NCI-H1694 treated with DMSO at 0.1 percent for 48 hours (cell line): ENCODE data around the gene ACACB.

Experiments
- DNase-seq: peaks from one replicate; lab custom pipeline; 2025; lab: John Stamatoyannopoulos, UW

ACACB gene

GRCh38 chr12:109115758-109116610 lies at the start of gene ACACB:
ACACB (plus strand) TSS chr12:109116587; CDS start chr12:109139406, 22,819 bp downstream.
- no peak for DNase-seq

- no peak for DNase-seq
Measured at GRCh38 chr12:109069307-109070271, 46.8 kb upstream of the ACACB start.

DNA sequence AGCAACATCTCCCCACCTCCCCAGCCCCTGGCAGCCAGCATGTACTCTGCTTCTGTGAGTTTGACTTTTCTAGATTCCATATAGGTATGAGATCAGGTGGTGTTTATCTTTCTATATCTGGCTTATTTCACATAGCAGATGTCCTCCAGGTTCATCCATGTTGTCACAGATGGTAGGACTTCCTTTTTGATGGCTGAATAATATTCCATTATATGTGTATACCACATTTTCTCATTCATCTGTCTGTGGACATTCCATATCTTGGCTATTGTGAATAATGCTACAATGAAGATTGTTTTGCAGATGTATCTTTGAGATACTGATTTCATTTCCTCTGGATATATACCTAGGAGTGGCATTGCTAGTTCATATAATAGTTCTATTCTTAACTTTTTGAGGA lies 41.5 kb upstream of the ACACB start:
- no peak for DNase-seq

- DNase-seq: no peak
Measured at GRCh38 chr12:109082751-109083150, 33.6 kb upstream of the ACACB start.

DNA sequence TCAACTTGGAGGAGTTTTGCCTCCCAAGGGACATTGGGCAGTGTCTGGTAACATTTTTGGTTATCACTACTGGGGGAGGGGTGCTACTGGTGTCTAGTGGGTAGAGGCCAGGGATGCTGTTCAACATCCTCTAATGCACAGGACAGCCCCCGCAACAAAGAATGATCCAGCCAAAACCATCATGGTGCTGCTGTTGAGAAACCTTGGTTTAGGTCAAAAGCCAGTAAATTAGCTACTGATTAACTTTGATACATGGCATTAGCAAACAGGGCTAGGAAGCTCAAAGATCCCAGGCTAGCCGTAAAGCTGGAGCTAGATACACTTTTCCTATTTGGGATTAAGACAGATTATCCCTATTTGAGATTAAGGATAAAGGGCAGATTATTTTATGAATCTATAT lies 32.0 kb upstream of the ACACB start:
- no peak for DNase-seq

- DNase-seq: no peak
Measured at GRCh38 chr12:109085590-109085989, 30.8 kb upstream of the ACACB start.

GRCh38 chr12:109087250-109087649 lies 29.1 kb upstream of the ACACB start:
- no peak for DNase-seq

DNA sequence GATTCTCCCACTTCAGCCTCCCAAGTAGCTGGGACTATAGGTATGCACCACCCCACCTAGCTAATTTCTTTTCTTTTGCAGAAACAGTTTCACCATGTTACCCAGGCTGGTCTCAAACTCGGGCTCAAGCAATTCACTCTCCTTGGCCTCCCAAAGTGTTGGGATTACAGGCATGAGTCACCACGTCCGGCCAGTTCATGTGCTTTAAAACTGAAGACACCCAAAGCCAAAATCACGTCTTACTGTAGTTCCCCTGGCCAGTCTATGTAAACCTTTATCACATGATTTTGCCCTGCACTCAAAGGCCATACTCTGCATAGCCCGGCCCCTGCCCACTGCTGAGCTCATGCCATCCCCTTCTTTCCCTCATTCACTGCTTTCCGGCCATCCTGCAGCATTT lies 27.6 kb upstream of the ACACB start:
- DNase-seq: no peak

- DNase-seq: no peak
Measured at GRCh38 chr12:109089683-109090082, 26.7 kb upstream of the ACACB start.

DNA sequence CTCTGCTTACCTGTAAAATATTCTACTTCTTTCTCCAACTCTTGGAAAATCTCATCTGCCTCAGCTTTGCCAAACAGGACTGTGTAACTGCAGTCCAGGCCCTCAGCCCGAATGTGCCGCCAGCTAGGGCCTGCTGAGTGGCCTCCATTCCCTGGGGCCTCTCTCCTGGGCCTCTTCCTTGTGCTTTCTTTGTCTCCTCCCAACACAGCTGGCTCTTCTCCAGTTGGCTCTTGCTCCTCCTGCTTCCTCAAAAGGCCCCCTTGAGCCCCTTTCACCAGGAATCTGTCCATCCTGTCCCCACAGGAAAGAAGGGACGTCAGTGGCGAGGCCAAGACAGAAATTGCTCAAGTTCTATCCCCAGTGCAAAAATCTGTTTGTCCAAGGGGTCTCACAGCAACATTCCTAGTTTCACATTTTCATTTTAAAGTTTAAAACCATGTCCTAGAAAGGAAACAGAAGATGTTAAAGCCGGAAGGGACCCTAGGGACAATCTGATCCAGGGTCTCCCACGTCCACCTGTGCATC lies 23.8 kb upstream of the ACACB start:
- DNase-seq: no peak

- DNase-seq: peak; percentile 87
Measured at GRCh38 chr12:109093022-109093918, 23.1 kb upstream of the ACACB start, which contains the start of gene ALKBH2. ALKBH2 (minus strand) TSS chr12:109093472; CDS start chr12:109092786, 686 bp downstream.

DNA sequence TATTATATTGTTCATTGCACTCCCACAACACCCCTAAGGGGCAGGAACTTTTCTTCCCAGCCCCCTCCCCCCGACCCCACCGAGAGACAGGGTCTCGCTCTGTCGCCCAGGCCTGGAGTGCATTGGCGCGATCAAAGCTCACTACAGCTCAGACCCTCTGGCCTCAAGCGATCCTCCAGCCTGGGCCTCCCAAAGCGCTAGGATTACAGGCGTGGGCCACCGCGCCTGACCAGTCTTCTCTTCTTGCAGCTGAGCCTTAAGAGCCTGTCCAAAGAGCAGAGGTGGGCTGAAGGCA lies 19.3 kb upstream of the ACACB start:
- no peak for DNase-seq

GRCh38 chr12:109097435-109098182 lies 18.8 kb upstream of the ACACB start, which contains the start of gene UNG:
UNG (plus strand) TSS chr12:109097597; CDS start chr12:109097680, 83 bp downstream.
- DNase-seq: peak; percentile 89

DNA sequence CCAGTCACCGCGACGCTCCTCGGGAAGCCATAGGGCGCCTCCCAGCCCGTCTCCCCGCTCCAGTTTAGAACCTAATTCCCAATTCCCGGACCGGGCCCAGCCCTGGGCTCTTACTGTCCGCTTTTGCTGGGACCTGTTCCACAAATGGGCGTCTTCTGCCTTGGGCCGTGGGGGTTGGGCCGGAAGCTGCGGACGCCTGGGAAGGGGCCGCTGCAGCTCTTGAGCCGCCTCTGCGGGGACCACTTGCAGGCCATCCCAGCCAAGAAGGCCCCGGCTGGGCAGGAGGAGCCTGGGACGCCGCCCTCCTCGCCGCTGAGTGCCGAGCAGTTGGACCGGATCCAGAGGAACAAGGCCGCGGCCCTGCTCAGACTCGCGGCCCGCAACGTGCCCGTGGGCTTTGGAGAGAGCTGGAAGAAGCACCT lies 18.2 kb upstream of the ACACB start:
- no peak for DNase-seq

DNA sequence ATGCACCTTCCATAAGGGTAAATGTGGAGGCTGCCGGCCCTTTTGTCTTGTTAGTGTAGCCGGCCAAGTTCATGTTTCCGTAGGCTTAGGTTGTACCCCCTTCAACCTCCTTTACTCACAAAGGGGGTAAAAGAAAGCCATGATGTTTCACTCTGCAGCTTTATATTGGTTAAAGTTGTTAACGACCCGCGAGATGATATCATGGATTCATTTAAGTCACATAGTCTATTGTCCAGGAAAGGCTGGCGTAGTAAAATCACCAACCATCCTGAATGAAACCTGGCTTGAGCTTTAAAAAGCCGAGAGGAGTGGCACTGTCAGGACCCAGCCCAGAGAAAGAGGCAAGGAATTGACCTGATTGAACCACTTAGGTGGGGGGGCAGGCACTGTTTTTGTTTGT lies 17.7 kb upstream of the ACACB start:
- DNase-seq: no peak

- DNase-seq: no peak
Measured at GRCh38 chr12:109099431-109100020, 16.9 kb upstream of the ACACB start.

- no peak for DNase-seq
Measured at GRCh38 chr12:109100741-109101140, 15.6 kb upstream of the ACACB start.

DNA sequence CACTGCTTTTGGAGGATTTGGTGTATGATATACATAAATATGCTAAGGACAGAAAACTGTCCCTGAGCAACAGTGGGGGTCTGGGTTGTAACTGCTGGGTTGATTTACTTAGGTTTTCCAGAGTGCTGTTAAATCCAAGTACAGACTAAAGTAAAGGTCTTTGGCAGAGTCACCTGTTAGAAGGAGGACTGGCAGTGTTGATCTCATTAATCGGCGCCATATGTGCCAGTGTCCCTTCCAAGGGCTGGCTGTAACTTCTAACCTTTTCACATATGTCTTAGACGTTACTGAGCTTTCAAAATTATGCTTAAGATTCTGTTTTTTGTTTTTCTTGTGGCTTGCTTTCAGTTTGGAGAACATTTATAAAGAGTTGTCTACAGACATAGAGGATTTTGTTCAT lies 13.9 kb upstream of the ACACB start:
- no peak for DNase-seq

DNA sequence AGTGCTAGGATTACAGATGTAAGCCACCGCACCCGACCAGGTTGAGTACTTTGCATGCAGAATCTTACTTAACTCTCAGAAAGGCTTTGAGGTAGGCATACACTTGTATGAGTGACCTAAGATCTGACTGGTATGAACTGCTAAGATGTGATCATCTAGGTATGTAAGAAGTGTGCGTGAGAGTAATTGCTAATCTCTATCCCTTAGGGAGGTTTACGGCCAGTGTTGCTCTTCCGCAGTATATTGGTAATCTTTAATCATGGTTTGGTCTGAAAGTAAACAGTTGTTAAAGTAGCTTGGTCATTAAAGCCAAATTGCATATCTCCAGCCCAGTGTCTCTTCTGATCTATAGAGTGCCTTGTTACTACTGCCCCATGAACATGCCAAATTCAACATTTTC lies 11.2 kb upstream of the ACACB start:
- DNase-seq: no peak

DNA sequence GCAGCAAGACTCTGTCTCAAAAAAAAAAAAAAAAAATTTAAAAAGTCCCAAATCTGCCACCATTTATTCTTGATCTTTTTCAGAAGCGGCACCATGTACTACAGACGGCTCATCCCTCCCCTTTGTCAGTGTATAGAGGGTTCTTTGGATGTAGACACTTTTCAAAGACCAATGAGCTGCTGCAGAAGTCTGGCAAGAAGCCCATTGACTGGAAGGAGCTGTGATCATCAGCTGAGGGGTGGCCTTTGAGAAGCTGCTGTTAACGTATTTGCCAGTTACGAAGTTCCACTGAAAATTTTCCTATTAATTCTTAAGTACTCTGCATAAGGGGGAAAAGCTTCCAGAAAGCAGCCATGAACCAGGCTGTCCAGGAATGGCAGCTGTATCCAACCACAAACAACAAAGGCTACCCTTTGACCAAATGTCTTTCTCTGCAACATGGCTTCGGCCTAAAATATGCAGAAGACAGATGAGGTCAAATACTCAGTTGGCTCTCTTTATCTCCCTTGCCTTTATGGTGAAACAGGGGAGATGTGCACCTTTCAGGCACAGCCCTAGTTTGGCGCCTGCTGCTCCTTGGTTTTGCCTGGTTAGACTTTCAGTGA lies 6.5 kb upstream of the ACACB start:
- DNase-seq: no peak
